HCT116 (cell line): Measurements from ENCODE around the gene CEP97.

ENCODE experiments used
- ELF1 ChIP-seq: IDR thresholded peaks from 2 replicates; pipeline ENCODE4 v1.6.1; 2012; ENCODE audit warnings: low read depth, borderline replicate concordance
- FOSL1 ChIP-seq: IDR thresholded peaks from 2 replicates; pipeline ENCODE4 v1.6.1; 2012; ENCODE audit warnings: low read depth
- POLR2A ChIP-seq: IDR thresholded peaks from 2 replicates; pipeline ENCODE4 v1.7.0; 2011; ENCODE audit warnings: borderline replicate concordance; ENCODE audit not compliant: insufficient read depth, insufficient read length; ENCODE audit errors: extremely low read depth
- TF ChIP-seq, protein P1 (sequence below), 3 experiments: fragments of 200-600 bp in 1 of 3; sonication (generic) in 1 of 3; IDR thresholded peaks in 2 of 3; conservative IDR thresholded peaks in 1 of 3; 2 replicates each; pipeline ENCODE4 v1.5.1; 2012 to 2017; ENCODE audit warnings: low read depth in 2 of 3, low read length in 2 of 3, antibody characterized with exemption in 1 of 3, borderline replicate concordance in 1 of 3, control low read depth in 1 of 3, mild to moderate bottlenecking in 1 of 3, mixed read lengths in 1 of 3, mixed run types in 1 of 3, moderate library complexity in 1 of 3; ENCODE audit not compliant: insufficient read depth in 1 of 3

DNA sequence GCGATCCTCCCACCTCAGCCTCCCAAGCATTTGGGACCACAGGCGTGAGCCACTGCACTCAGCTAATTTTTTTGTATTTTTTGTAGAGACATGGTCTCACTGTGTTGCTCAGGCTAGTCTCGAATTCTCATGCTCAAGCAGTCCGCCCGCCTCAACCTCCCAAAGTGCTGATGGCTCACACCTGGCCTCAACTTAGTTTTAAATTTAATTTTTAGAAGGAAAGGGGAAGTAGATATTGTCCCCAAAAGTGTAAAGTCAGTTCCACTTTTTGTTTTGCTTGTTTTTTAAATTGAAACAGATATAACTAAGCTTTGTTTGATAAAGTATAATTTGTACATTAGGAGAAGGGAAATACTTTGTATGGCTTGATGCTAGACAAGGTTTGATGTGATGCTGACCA lies 93.6 kb downstream of the CEP97 start:
- TF ChIP-seq, protein P1, sequence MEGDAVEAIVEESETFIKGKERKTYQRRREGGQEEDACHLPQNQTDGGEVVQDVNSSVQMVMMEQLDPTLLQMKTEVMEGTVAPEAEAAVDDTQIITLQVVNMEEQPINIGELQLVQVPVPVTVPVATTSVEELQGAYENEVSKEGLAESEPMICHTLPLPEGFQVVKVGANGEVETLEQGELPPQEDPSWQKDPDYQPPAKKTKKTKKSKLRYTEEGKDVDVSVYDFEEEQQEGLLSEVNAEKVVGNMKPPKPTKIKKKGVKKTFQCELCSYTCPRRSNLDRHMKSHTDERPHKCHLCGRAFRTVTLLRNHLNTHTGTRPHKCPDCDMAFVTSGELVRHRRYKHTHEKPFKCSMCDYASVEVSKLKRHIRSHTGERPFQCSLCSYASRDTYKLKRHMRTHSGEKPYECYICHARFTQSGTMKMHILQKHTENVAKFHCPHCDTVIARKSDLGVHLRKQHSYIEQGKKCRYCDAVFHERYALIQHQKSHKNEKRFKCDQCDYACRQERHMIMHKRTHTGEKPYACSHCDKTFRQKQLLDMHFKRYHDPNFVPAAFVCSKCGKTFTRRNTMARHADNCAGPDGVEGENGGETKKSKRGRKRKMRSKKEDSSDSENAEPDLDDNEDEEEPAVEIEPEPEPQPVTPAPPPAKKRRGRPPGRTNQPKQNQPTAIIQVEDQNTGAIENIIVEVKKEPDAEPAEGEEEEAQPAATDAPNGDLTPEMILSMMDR (IDR thresholded peaks at IDR 0.05 in 2 of 3, conservative IDR thresholded peaks at IDR 0.05 in 1 of 3; ENCODE audit: borderline replicate concordance in 1 of 3, insufficient read depth in 1 of 3, low read depth in 2 of 3, low read length in 2 of 3): no peak
- TF ChIP-seq ELF1 (no peak), FOSL1 (no peak), POLR2A (no peak)
